ENCODE data around the gene SELENOS. TPM values are rescaled to one million over a fixed set of nuclear protein-coding genes. Genes with fewer than 3 reads are reported as not detected.

The SELENOS gene
- total and polyA plus RNA-seq, 2 donors (not counting 3 experiments of a cell fraction or from before 2014, with no cell fraction given) = 70.4 to 101 TPM

- no peak overlapping the region for H2AFZ ChIP-seq (ENCODE audit: low read depth, low read length)
- ChIA-PET CTCF (no interaction called here), POLR2A (no interaction called here)
- FAIRE-seq (no peak), DNase-seq (ENCODE audit: low read depth, low spot score) (no peak)
- no peaks in the 10 kb centered on the region for H3K36me3 ChIP-seq (ENCODE audit: control insufficient read depth in 2 of 2, extremely low read depth in 1 of 2, insufficient read depth in 2 of 2, low read length in 2 of 2)
- TF ChIP-seq JUN (IDR thresholded peaks at IDR 0.05; ENCODE audit: borderline replicate concordance, insufficient read depth, insufficient read length, low read depth) (no peak), MYC (IDR thresholded peaks at IDR 0.05; ENCODE audit: low read depth, low read length) (no peak), POLR2A (IDR thresholded peaks at IDR 0.05; ENCODE audit: low read depth, low read length) (no peak)
- no peaks in the 10 kb centered on the region for H3K9me1 ChIP-seq (replicated peaks; ENCODE audit: control insufficient read depth, extremely low read depth, insufficient read depth, low read length)
- H3K4me3 ChIP-seq (replicated peaks in 1 of 3; ENCODE audit: insufficient read depth in 1 of 3, low read depth in 1 of 3, low read length in 3 of 3) = no peak overlapping the region
- no peaks in the 10 kb centered on the region for H3K4me1 ChIP-seq (ENCODE audit: control insufficient read depth, extremely low read depth, insufficient read depth, low read length)
- intact Hi-C loops (cut with micrococcal nuclease) (no loop called here), dilution Hi-C loops (cut with MboI; ENCODE audit: extremely low pct_ligation_motif_present, low sequenced_read_pairs) (no loop called here)
- H3K9ac ChIP-seq (replicated peaks; ENCODE audit: extremely low read depth, insufficient read depth, low read length) = no peak overlapping the region
- no peaks in the 10 kb centered on the region for H3K27me3 ChIP-seq (ENCODE audit: control insufficient read depth in 2 of 2, insufficient read depth in 2 of 2, low read length in 2 of 2)
- no peaks in the 10 kb centered on the region for H3K79me2 ChIP-seq (ENCODE audit: control insufficient read depth, insufficient read depth, low read length)
- no peaks in the 10 kb centered on the region for H3K9me3 ChIP-seq (replicated peaks; ENCODE audit: control insufficient read depth, insufficient read depth, low read length)
- H4K20me1 ChIP-seq (replicated peaks; ENCODE audit: control insufficient read depth, extremely low read depth, insufficient read depth, low read length) = no peaks in the 10 kb centered on the region
- no peak overlapping the region for H3K4me2 ChIP-seq (ENCODE audit: insufficient read depth, low read length)
- no TSS peak for BruUV-seq (replicated peaks)
- H3K27ac ChIP-seq (ENCODE audit: insufficient read depth, low read depth, low read length) = no peak overlapping the region
These were observed 48.7 kb upstream of the SELENOS start for GRCh38 chr15:101326026-101326315.

DNA sequence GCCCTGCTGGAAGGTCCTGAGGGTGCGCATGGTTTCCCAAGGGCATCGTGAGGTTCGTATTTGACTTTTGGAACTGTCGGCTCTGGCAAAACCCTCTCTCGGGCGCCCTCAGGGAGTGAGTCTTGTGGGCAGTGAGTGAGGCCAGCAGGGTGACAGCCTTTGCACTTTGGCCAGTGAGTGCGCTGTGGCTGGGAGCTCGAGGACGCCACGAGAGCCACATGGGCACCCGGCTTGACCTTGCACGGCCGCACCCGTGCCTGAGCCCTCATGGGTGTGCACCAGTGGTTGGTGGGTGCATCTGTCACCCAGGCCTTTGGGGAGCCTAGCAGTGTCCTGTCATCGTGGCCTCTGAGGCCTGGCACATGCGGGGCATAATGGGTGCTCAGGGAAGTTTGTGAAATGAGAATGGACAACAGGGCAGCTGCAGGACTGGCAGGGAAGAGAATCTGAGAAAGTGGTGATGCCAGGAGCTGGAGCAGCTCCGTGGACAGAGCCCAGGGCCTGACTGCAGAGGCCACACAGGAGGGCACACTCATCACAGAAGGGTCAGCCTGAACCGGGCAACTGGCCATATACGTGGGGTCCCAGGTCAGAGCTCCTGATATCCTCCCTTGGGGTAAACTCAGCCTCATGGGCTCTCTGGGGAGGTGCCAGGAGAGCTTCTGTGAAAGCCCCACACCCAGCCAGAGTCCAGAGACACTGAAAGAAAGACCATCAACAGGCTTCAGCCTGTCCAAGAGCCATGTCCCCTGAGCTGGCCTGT, 48.2 kb upstream of the SELENOS start:
- Histone ChIP-seq H3K36me3 (ENCODE audit: control insufficient read depth in 2 of 2, extremely low read depth in 1 of 2, insufficient read depth in 2 of 2, low read length in 2 of 2) (no peaks in the 10 kb centered on the region), H4K20me1 (replicated peaks; ENCODE audit: control insufficient read depth, extremely low read depth, insufficient read depth, low read length) (no peaks in the 10 kb centered on the region), H3K27ac (ENCODE audit: insufficient read depth, low read depth, low read length) (no peak overlapping the region), H3K79me2 (ENCODE audit: control insufficient read depth, insufficient read depth, low read length) (no peaks in the 10 kb centered on the region), H3K9ac (replicated peaks; ENCODE audit: extremely low read depth, insufficient read depth, low read length) (no peak overlapping the region), H3K4me1 (ENCODE audit: control insufficient read depth, extremely low read depth, insufficient read depth, low read length) (no peaks in the 10 kb centered on the region), H2AFZ (ENCODE audit: low read depth, low read length) (no peak overlapping the region), H3K4me3 (replicated peaks in 1 of 3; ENCODE audit: insufficient read depth in 1 of 3, low read depth in 1 of 3, low read length in 3 of 3) (no peak overlapping the region), H3K27me3 (ENCODE audit: control insufficient read depth in 2 of 2, insufficient read depth in 2 of 2, low read length in 2 of 2) (no peaks in the 10 kb centered on the region), H3K4me2 (ENCODE audit: insufficient read depth, low read length) (no peak overlapping the region), H3K9me1 (replicated peaks; ENCODE audit: control insufficient read depth, extremely low read depth, insufficient read depth, low read length) (no peaks in the 10 kb centered on the region), H3K9me3 (replicated peaks; ENCODE audit: control insufficient read depth, insufficient read depth, low read length) (no peaks in the 10 kb centered on the region)
- DNase-seq (ENCODE audit: low read depth, low spot score) (no peak), FAIRE-seq (no peak)
- POLR2A ChIA-PET = no interaction called here
- CTCF ChIA-PET = no interaction called here
- BruUV-seq (replicated peaks) = no TSS peak
- TF ChIP-seq POLR2AphosphoS5 (IDR thresholded peaks at IDR 0.05; ENCODE audit: insufficient read depth, low read depth, low read length) (no peak), EZH2 (IDR thresholded peaks at IDR 0.05; ENCODE audit: borderline replicate concordance, low read depth, low read length, severe bottlenecking) (no peak), MAX (IDR thresholded peaks at IDR 0.05; ENCODE audit: insufficient read depth, insufficient read length) (no peak), GATA2 (IDR thresholded peaks at IDR 0.05; ENCODE audit: insufficient read depth, insufficient read length, low read depth, low read length) (no peak), JUN (IDR thresholded peaks at IDR 0.05; ENCODE audit: borderline replicate concordance, insufficient read depth, insufficient read length, low read depth) (no peak), MYC (IDR thresholded peaks at IDR 0.05; ENCODE audit: low read depth, low read length) (no peak), POLR2A (IDR thresholded peaks at IDR 0.05; ENCODE audit: low read depth, low read length) (no peak), FOS (IDR thresholded peaks at IDR 0.05; ENCODE audit: borderline replicate concordance, insufficient read depth, low read length) (no peak)
- TF ChIP-seq, protein P1, sequence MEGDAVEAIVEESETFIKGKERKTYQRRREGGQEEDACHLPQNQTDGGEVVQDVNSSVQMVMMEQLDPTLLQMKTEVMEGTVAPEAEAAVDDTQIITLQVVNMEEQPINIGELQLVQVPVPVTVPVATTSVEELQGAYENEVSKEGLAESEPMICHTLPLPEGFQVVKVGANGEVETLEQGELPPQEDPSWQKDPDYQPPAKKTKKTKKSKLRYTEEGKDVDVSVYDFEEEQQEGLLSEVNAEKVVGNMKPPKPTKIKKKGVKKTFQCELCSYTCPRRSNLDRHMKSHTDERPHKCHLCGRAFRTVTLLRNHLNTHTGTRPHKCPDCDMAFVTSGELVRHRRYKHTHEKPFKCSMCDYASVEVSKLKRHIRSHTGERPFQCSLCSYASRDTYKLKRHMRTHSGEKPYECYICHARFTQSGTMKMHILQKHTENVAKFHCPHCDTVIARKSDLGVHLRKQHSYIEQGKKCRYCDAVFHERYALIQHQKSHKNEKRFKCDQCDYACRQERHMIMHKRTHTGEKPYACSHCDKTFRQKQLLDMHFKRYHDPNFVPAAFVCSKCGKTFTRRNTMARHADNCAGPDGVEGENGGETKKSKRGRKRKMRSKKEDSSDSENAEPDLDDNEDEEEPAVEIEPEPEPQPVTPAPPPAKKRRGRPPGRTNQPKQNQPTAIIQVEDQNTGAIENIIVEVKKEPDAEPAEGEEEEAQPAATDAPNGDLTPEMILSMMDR (IDR thresholded peaks at IDR 0.05; ENCODE audit: extremely low read depth in 1 of 2, insufficient read depth in 1 of 2, low read depth in 1 of 2, low read length in 2 of 2) = no peak
- dilution Hi-C loops (cut with MboI; ENCODE audit: extremely low pct_ligation_motif_present, low sequenced_read_pairs) = no loop called here
- intact Hi-C loops (cut with micrococcal nuclease) = no loop called here
